OCI-LY7 (cell line): ENCODE data around the gene KIRREL1.

ENCODE experiments used
- EZH2phosphoT487 ChIP-seq: fragments of 200-600 bp; sonication (generic); IDR thresholded peaks from 2 replicates; pipeline ENCODE4 v1.6.1; 2018; ENCODE audit warnings: low read depth, borderline replicate concordance, mild to moderate bottlenecking, mixed run types, antibody characterized with exemption, low read length, moderate library complexity, mixed read lengths
- TF ChIP-seq, protein P1 (sequence below): fragments of 200-600 bp; sonication (generic); conservative IDR thresholded peaks from 2 replicates; pipeline ENCODE4 v1.5.1; 2014; ENCODE audit warnings: mild to moderate bottlenecking, antibody characterized with exemption, low read length, moderate library complexity, mixed read lengths

DNA sequence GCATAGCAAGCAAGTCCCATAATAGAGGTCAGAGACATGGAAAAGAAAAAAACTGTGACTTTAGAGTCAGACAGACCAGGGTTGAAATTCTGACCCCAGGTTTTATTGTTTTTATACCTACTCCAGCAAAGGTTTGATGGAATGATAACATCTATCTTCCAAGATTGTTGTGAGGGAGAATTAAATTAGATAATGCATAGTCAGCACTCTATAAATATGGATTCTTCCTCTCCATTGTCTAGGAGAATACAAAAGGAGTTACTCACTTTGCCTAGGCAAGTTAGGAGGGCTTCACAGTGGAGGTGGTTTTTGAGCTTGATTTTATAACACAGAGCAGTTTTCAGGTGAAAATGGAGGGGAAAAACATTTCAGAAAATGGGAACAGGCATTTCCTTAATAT is 46.9 kb downstream of the KIRREL1 start:
- TF ChIP-seq, protein P1, sequence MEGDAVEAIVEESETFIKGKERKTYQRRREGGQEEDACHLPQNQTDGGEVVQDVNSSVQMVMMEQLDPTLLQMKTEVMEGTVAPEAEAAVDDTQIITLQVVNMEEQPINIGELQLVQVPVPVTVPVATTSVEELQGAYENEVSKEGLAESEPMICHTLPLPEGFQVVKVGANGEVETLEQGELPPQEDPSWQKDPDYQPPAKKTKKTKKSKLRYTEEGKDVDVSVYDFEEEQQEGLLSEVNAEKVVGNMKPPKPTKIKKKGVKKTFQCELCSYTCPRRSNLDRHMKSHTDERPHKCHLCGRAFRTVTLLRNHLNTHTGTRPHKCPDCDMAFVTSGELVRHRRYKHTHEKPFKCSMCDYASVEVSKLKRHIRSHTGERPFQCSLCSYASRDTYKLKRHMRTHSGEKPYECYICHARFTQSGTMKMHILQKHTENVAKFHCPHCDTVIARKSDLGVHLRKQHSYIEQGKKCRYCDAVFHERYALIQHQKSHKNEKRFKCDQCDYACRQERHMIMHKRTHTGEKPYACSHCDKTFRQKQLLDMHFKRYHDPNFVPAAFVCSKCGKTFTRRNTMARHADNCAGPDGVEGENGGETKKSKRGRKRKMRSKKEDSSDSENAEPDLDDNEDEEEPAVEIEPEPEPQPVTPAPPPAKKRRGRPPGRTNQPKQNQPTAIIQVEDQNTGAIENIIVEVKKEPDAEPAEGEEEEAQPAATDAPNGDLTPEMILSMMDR, result no peak
- no peak for TF ChIP-seq EZH2phosphoT487
